Naive B cell (primary cell): ENCODE results near the gene ZNF827. TPM values are rescaled to one million over a fixed set of nuclear protein-coding genes. Genes with fewer than 3 reads are reported as not detected.

Experiments used
- ATAC-seq, 2 donors: fragments of 150-1000 bp; cut with Tn5 transposase; 2 replicates each; pipeline ENCODE4 v1.10.0; 2021; ENCODE audit warnings: low read depth in 2 of 2, mild to moderate bottlenecking in 2 of 2, moderate library complexity in 2 of 2
- DNase-seq: peaks from one replicate; pipeline ENCODE4 v3.0.0; 2022
- H3K27ac Mint-ChIP-seq, 6 donors: one replicate each; pipeline ENCODE4 v1.8.0; 2020 to 2022; ENCODE audit warnings: mild to moderate bottlenecking in 6 of 6, mixed read lengths in 6 of 6, moderate library complexity in 5 of 6, inconsistent platforms in 2 of 6
- H3K27me3 Mint-ChIP-seq, 3 donors: one replicate each; pipeline ENCODE4 v1.8.0; 2021 to 2022; ENCODE audit warnings: mixed read lengths in 3 of 3, mild to moderate bottlenecking in 1 of 3
- H3K36me3 Mint-ChIP-seq, 2 donors: one replicate each; pipeline ENCODE4 v1.8.0; 2020 to 2022; ENCODE audit warnings: mixed read lengths in 2 of 2, inconsistent platforms in 1 of 2, mild to moderate bottlenecking in 1 of 2
- H3K4me1 Mint-ChIP-seq, 3 donors: one replicate each; pipeline ENCODE4 v1.8.0; 2020 to 2022; ENCODE audit warnings: mixed read lengths in 3 of 3, inconsistent platforms in 1 of 3, mild to moderate bottlenecking in 1 of 3, moderate library complexity in 1 of 3
- H3K4me3 Mint-ChIP-seq, 8 donors: one replicate each; pipeline ENCODE4 v1.8.0; 2020 to 2022; ENCODE audit warnings: mild to moderate bottlenecking in 8 of 8, mixed read lengths in 8 of 8, moderate library complexity in 8 of 8, inconsistent platforms in 2 of 8
- H3K9me3 Mint-ChIP-seq, 7 donors: one replicate each; pipeline ENCODE4 v1.8.0; 2020 to 2022; ENCODE audit warnings: mixed read lengths in 7 of 7, mild to moderate bottlenecking in 5 of 7, inconsistent platforms in 2 of 7, moderate library complexity in 1 of 7
- polyA plus RNA-seq, 6 donors: library from polyadenylated mRNA; unstranded; fragments of 300-500 nt; fragmentation: Illumina TruSeq; gene quantifications; one replicate each; pipeline ENCODE4 v1.2.3, GENCODE V29; 2021; ENCODE audit warnings: low read depth in 6 of 6

ZNF827 gene
- polyA plus RNA-seq, 6 donors from 2014 or later = 2.3 to 6.2 (median 4.2) TPM

- Mint-ChIP-seq H3K9me3 (no peaks in the 10 kb centered on the region), H3K4me1 (peaks cover 0 to 9% (median 7%) of the 10 kb centered on the region in 3 donors), H3K27me3 (peaks cover 8 to 13% (median 12%) of the 10 kb centered on the region in 3 donors), H3K27ac (peak overlapping the region in 2 of 6 donors; percentile 38 to 69), H3K4me3 (peak overlapping the region; percentile 77 to 91 (median 86)), H3K36me3 (no peaks in the 10 kb centered on the region)
- ATAC-seq (no peak), DNase-seq (no peak)
These were observed 206.4 kb downstream of the ZNF827 start for GRCh38 chr4:145732001-145732815.

GRCh38 chr4:145731028-145731427, 207.6 kb downstream of the ZNF827 start:
- no peak for ATAC-seq

GRCh38 chr4:145730026-145730425, 208.6 kb downstream of the ZNF827 start:
- peak overlapping the region in 1 of 8 donors; percentile 38 for H3K4me3 Mint-ChIP-seq
- no peak overlapping the region for H3K27ac Mint-ChIP-seq
- H3K4me1 Mint-ChIP-seq = peaks cover 0 to 9% (median 7%) of the 10 kb centered on the region in 3 donors
- no peak for ATAC-seq
- DNase-seq = no peak
- no peaks in the 10 kb centered on the region for H3K9me3 Mint-ChIP-seq
- H3K36me3 Mint-ChIP-seq = no peaks in the 10 kb centered on the region
- peaks cover 8 to 13% (median 12%) of the 10 kb centered on the region in 3 donors for H3K27me3 Mint-ChIP-seq

More at GRCh38 chr4:145731028-145731427, 207.6 kb downstream of the ZNF827 start:
- Mint-ChIP-seq H3K36me3 (no peaks in the 10 kb centered on the region), H3K4me3 (peak overlapping the region in 3 of 8 donors; percentile 29 to 74 (median 46)), H3K27me3 (peaks cover 8 to 13% (median 12%) of the 10 kb centered on the region in 3 donors), H3K4me1 (peaks cover 0 to 9% (median 7%) of the 10 kb centered on the region in 3 donors), H3K9me3 (no peaks in the 10 kb centered on the region), H3K27ac (no peak overlapping the region)
- DNase-seq = no peak

- peaks cover 4 to 31% (median 24%) of the 10 kb centered on the region in 3 donors for H3K27me3 Mint-ChIP-seq
- H3K27ac Mint-ChIP-seq = no peak overlapping the region
- no peak for ATAC-seq
- no peak overlapping the region for H3K4me3 Mint-ChIP-seq
- peaks cover 0 to 5% (median 4%) of the 10 kb centered on the region in 3 donors for H3K4me1 Mint-ChIP-seq
- no peak for DNase-seq
- H3K9me3 Mint-ChIP-seq = peaks cover 0 to 7% (median 0%) of the 10 kb centered on the region in 7 donors
- no peaks in the 10 kb centered on the region for H3K36me3 Mint-ChIP-seq
These were observed 215.3 kb downstream of the ZNF827 start for GRCh38 chr4:145723336-145723735.

- Mint-ChIP-seq H3K9me3 (peaks cover 0 to 7% (median 0%) of the 10 kb centered on the region in 7 donors), H3K4me3 (no peak overlapping the region), H3K4me1 (peaks cover 0 to 5% (median 4%) of the 10 kb centered on the region in 3 donors), H3K27ac (no peak overlapping the region), H3K27me3 (peaks cover 12 to 35% (median 28%) of the 10 kb centered on the region in 3 donors), H3K36me3 (no peaks in the 10 kb centered on the region)
- DNase-seq = no peak
- ATAC-seq = no peak
These were observed 216.1 kb downstream of the ZNF827 start for GRCh38 chr4:145722561-145722960.

GRCh38 chr4:145720656-145721055, 218.0 kb downstream of the ZNF827 start:
- H3K36me3 Mint-ChIP-seq = no peaks in the 10 kb centered on the region
- no peak for DNase-seq
- peaks cover 0 to 5% (median 4%) of the 10 kb centered on the region in 3 donors for H3K4me1 Mint-ChIP-seq
- H3K4me3 Mint-ChIP-seq = no peak overlapping the region
- peaks cover 0 to 7% (median 0%) of the 10 kb centered on the region in 7 donors for H3K9me3 Mint-ChIP-seq
- H3K27ac Mint-ChIP-seq = no peak overlapping the region
- peaks cover 18 to 43% (median 35%) of the 10 kb centered on the region in 3 donors for H3K27me3 Mint-ChIP-seq
- no peak for ATAC-seq

GRCh38 chr4:145719752-145720624, 218.6 kb downstream of the ZNF827 start:
- peaks cover 0 to 7% (median 0%) of the 10 kb centered on the region in 7 donors for H3K9me3 Mint-ChIP-seq
- H3K4me3 Mint-ChIP-seq = no peak overlapping the region
- H3K27me3 Mint-ChIP-seq = peaks cover 18 to 43% (median 42%) of the 10 kb centered on the region in 3 donors
- no peaks in the 10 kb centered on the region for H3K36me3 Mint-ChIP-seq
- H3K27ac Mint-ChIP-seq = peak overlapping the region in 1 of 6 donors; percentile 24
- DNase-seq = no peak
- peaks cover 0 to 5% (median 4%) of the 10 kb centered on the region in 3 donors for H3K4me1 Mint-ChIP-seq
- ATAC-seq = no peak

GRCh38 chr4:145716661-145717200, 221.9 kb downstream of the ZNF827 start:
- ATAC-seq (no peak), DNase-seq (no peak)
- Mint-ChIP-seq H3K27ac (no peak overlapping the region), H3K36me3 (peaks cover 0 to 1% of the 10 kb centered on the region in 2 donors), H3K27me3 (peaks cover 18 to 53% (median 41%) of the 10 kb centered on the region in 3 donors), H3K9me3 (peaks cover 5 to 24% (median 9%) of the 10 kb centered on the region in 7 donors), H3K4me3 (no peak overlapping the region), H3K4me1 (peaks cover 0 to 5% (median 4%) of the 10 kb centered on the region in 3 donors)

- DNase-seq (no peak), ATAC-seq (no peak)
- Mint-ChIP-seq H3K4me3 (no peak overlapping the region), H3K9me3 (peaks cover 9 to 29% (median 14%) of the 10 kb centered on the region in 7 donors), H3K36me3 (peaks cover 5 to 7% of the 10 kb centered on the region in 2 donors), H3K27ac (no peak overlapping the region), H3K27me3 (peaks cover 18 to 48% (median 41%) of the 10 kb centered on the region in 3 donors), H3K4me1 (peaks cover 0 to 5% (median 4%) of the 10 kb centered on the region in 3 donors)
These were observed 222.4 kb downstream of the ZNF827 start for GRCh38 chr4:145716200-145716599.

GRCh38 chr4:145709843-145710242, 228.8 kb downstream of the ZNF827 start:
- no peaks in the 10 kb centered on the region for H3K4me1 Mint-ChIP-seq
- H3K27me3 Mint-ChIP-seq = peaks cover 0 to 18% (median 18%) of the 10 kb centered on the region in 3 donors
- DNase-seq (no peak), ATAC-seq (no peak)
- H3K9me3 Mint-ChIP-seq = peaks cover 12 to 49% (median 23%) of the 10 kb centered on the region in 7 donors
- H3K4me3 Mint-ChIP-seq = no peak overlapping the region
- H3K36me3 Mint-ChIP-seq = peaks cover 11 to 25% of the 10 kb centered on the region in 2 donors
- H3K27ac Mint-ChIP-seq = no peak overlapping the region

GRCh38 chr4:145709336-145709735, 229.3 kb downstream of the ZNF827 start:
- no peak for DNase-seq
- no peak for ATAC-seq
- Mint-ChIP-seq H3K4me3 (no peak overlapping the region), H3K9me3 (peaks cover 12 to 49% (median 23%) of the 10 kb centered on the region in 7 donors), H3K27me3 (peaks cover 0 to 14% (median 13%) of the 10 kb centered on the region in 3 donors), H3K4me1 (no peaks in the 10 kb centered on the region), H3K27ac (no peak overlapping the region), H3K36me3 (peaks cover 11 to 25% of the 10 kb centered on the region in 2 donors)
